ENCODE measurements around the gene PRKN. TPM values are rescaled to one million over a fixed set of nuclear protein-coding genes. Genes with fewer than 3 reads are reported as not detected.

Gene PRKN
- total RNA-seq, 2 donors from 2014 or later: 6.7 to 8.2 TPM

GRCh38 chr6:161926324-161926723 is 801.2 kb downstream of the PRKN start:
- Histone ChIP-seq H3K9me3 (no peaks in the 10 kb centered on the region), H3K27ac (no peak overlapping the region), H3K27me3 (no peaks in the 10 kb centered on the region), H3K4me3 (no peak overlapping the region), H3K4me1 (peaks cover 25% of the 10 kb centered on the region), H3K36me3 (replicated peaks in 1 of 2; ENCODE audit: insufficient read depth in 1 of 2, low read depth in 2 of 2) (no peaks in the 10 kb centered on the region)
- ATAC-seq (no peak), DNase-seq (no peak)
- intact Hi-C loops (cut with DNase I): no loop called here
- 91 to 93% methylated on average over 5 of the region's 5 CpGs for WGBS, 2 donors
- TF ChIP-seq POLR2A (IDR thresholded peaks at IDR 0.05): no peak
- no peak for TF ChIP-seq CTCF (IDR thresholded peaks at IDR 0.05)

- peaks cover 25% of the 10 kb centered on the region for H3K4me1 ChIP-seq
- ATAC-seq: no peak
- no peaks in the 10 kb centered on the region for H3K27me3 ChIP-seq
- no peak for TF ChIP-seq CTCF (IDR thresholded peaks at IDR 0.05)
- no peak for TF ChIP-seq POLR2A (IDR thresholded peaks at IDR 0.05)
- H3K27ac ChIP-seq: peak overlapping the region; percentile 52 to 75 (median 61)
- DNase-seq: peak in 2 of 4 donors; percentile 13 to 36
- H3K36me3 ChIP-seq (replicated peaks in 1 of 2; ENCODE audit: insufficient read depth in 1 of 2, low read depth in 2 of 2): no peaks in the 10 kb centered on the region
- intact Hi-C loops (cut with DNase I): no loop called here
- H3K4me3 ChIP-seq: no peak overlapping the region
- WGBS, 2 donors: 6 to 10% methylated on average over 5 of the region's 5 CpGs
- H3K9me3 ChIP-seq: no peaks in the 10 kb centered on the region
These were observed 803.0 kb downstream of the PRKN start for GRCh38 chr6:161924516-161925116.

GRCh38 chr6:161922631-161923119 is 804.9 kb downstream of the PRKN start:
- Histone ChIP-seq H3K9me3 (no peaks in the 10 kb centered on the region), H3K4me3 (no peak overlapping the region), H3K4me1 (peaks cover 25% of the 10 kb centered on the region), H3K36me3 (replicated peaks in 1 of 2; ENCODE audit: insufficient read depth in 1 of 2, low read depth in 2 of 2) (no peaks in the 10 kb centered on the region), H3K27ac (peak overlapping the region in 3 of 4 donors; percentile 12 to 73 (median 37)), H3K27me3 (no peaks in the 10 kb centered on the region)
- TF ChIP-seq CTCF (IDR thresholded peaks at IDR 0.05): peak; percentile 16 to 77 (median 59)
- peak in 1 of 3 donors; percentile 18 for TF ChIP-seq POLR2A (IDR thresholded peaks at IDR 0.05)
- 0 to 7% methylated on average over 1 of the region's 1 CpG for WGBS, 2 donors
- peak; percentile 97 for ATAC-seq
- peak; percentile 79 to 92 (median 88) for DNase-seq
- intact Hi-C loops (cut with DNase I): no loop called here

GRCh38 chr6:161921602-161922395 is 805.8 kb downstream of the PRKN start:
- no peak for TF ChIP-seq POLR2A (IDR thresholded peaks at IDR 0.05)
- no peak overlapping the region for H3K4me3 ChIP-seq
- peak overlapping the region in 1 of 4 donors; percentile 73 for H3K27ac ChIP-seq
- WGBS, 2 donors: 56 to 58% methylated on average over 3 of the region's 3 CpGs
- DNase-seq: no peak
- peaks cover 25% of the 10 kb centered on the region for H3K4me1 ChIP-seq
- no peaks in the 10 kb centered on the region for H3K36me3 ChIP-seq (replicated peaks in 1 of 2; ENCODE audit: insufficient read depth in 1 of 2, low read depth in 2 of 2)
- H3K9me3 ChIP-seq: no peaks in the 10 kb centered on the region
- H3K27me3 ChIP-seq: no peaks in the 10 kb centered on the region
- no peak for ATAC-seq
- intact Hi-C loops (cut with DNase I): no loop called here

- DNase-seq: no peak
- H3K27me3 ChIP-seq: no peaks in the 10 kb centered on the region
- H3K4me3 ChIP-seq: no peak overlapping the region
- no peaks in the 10 kb centered on the region for H3K36me3 ChIP-seq (replicated peaks in 1 of 2; ENCODE audit: insufficient read depth in 1 of 2, low read depth in 2 of 2)
- no peak for ATAC-seq
- TF ChIP-seq CTCF (IDR thresholded peaks at IDR 0.05) (no peak), POLR2A (IDR thresholded peaks at IDR 0.05) (no peak)
- H3K27ac ChIP-seq: no peak overlapping the region
- no peaks in the 10 kb centered on the region for H3K9me3 ChIP-seq
- intact Hi-C loops (cut with DNase I): no loop called here
- H3K4me1 ChIP-seq: peaks cover 21% of the 10 kb centered on the region
- WGBS, 2 donors: 66 to 73% methylated on average over 2 of the region's 2 CpGs
These were observed 807.9 kb downstream of the PRKN start for GRCh38 chr6:161919691-161920090.
